Cardiac septum (tissue), 1 donor: ENCODE data around the gene FASTK. TPM values are rescaled to one million over a fixed set of nuclear protein-coding genes. Genes with fewer than 3 reads are reported as not detected.

Experiments used
- DNase-seq: peaks from one replicate; pipeline ENCODE4 v3.0.0-alpha.2; 2020; ENCODE audit warnings: low spot score
- intact Hi-C: fragments of 100-400 bp; cut with DNase I; formaldehyde crosslinking; loops from one replicate; pipeline ENCODE4 v1.14.0; 2022
- long read RNA-seq: library from polyadenylated mRNA; unstranded; transcript quantifications from one replicate; pipeline ENCODE4 v2.0.0, GENCODE V29; 2021
- total RNA-seq: library from RNA; stranded (reverse); fragmentation: NEBNext Ultra II Directional; extraction: Animal tissue kit (Norgen Biotek cat#: 25700); gene quantifications from one replicate; pipeline ENCODE4 v1.2.1, GENCODE V29; 2021
- donor health status: DM: no; HTN: no; CAD: no.

The FASTK gene
- 93.3 TPM for total RNA-seq
- long read RNA-seq, transcript FASTK-212 (10 exons, 1,764 nt), result minor isoform, 7 of 279 reads
- long read RNA-seq, transcript FASTK-201 (10 exons, 1,827 nt), result major isoform, 98 of 279 reads
- long read RNA-seq, partial matches to known transcripts, result 27 of 279 reads
- long read RNA-seq, other reads (novel, unspliced or antisense), result 137 of 279 reads

- peak; percentile 97 for DNase-seq
- intact Hi-C loops, result loop anchor here (1.0 kb wide), 2 partner anchors 21 to 52 kb away; partner anchors contain the start of genes ABCB8 and SLC4A2
These were observed at the start of gene FASTK for GRCh38 chr7:151080522-151081169. Gene FASTK (minus strand): TSS chr7:151080809. CDS start chr7:151080766, 43 bp downstream.

- intact Hi-C loops, result no loop called here
- DNase-seq, result no peak
These were observed 49.5 kb upstream of the FASTK start for GRCh38 chr7:151129960-151130591.

GRCh38 chr7:151129117-151129959 lies 48.7 kb upstream of the FASTK start:
- intact Hi-C loops, result no loop called here
- DNase-seq, result no peak

- no peak for DNase-seq
- intact Hi-C loops, result no loop called here
These were observed 48.1 kb upstream of the FASTK start for GRCh38 chr7:151128716-151129115.

GRCh38 chr7:151128144-151128543 lies 47.5 kb upstream of the FASTK start:
- no peak for DNase-seq
- intact Hi-C loops, result no loop called here

GRCh38 chr7:151126491-151127137 lies 46.0 kb upstream of the FASTK start:
- DNase-seq, result no peak
- intact Hi-C loops, result no loop called here

- DNase-seq, result no peak
- intact Hi-C loops, result loop anchor here (1.0 kb wide), 1 partner anchor 45 kb away; no protein-coding TSS in a partner anchor
These were observed 45.4 kb upstream of the FASTK start for GRCh38 chr7:151125846-151126481.

GRCh38 chr7:151125470-151125845 lies 44.8 kb upstream of the FASTK start:
- intact Hi-C loops, result loop anchor here (1.0 kb wide), 1 partner anchor 46 kb away; no protein-coding TSS in a partner anchor
- DNase-seq, result no peak

- intact Hi-C loops, result loop anchor here (1.0 kb wide), 1 partner anchor 46 kb away; no protein-coding TSS in a partner anchor
- no peak for DNase-seq
These were observed 44.3 kb upstream of the FASTK start for GRCh38 chr7:151124899-151125399.

GRCh38 chr7:151124481-151124880 lies 43.9 kb upstream of the FASTK start:
- no peak for DNase-seq
- intact Hi-C loops, result no loop called here

- DNase-seq, result peak; percentile 92
- intact Hi-C loops, result loop anchor here (2.0 kb wide), 1 partner anchor 179 kb away; no protein-coding TSS in a partner anchor
These were observed 43.3 kb upstream of the FASTK start for GRCh38 chr7:151123822-151124464.

GRCh38 chr7:151123158-151123821 lies 42.7 kb upstream of the FASTK start:
- intact Hi-C loops, result loop anchor here (2.0 kb wide), 1 partner anchor 180 kb away; no protein-coding TSS in a partner anchor
- DNase-seq, result no peak

GRCh38 chr7:151122796-151123157 lies 42.2 kb upstream of the FASTK start:
- no peak for DNase-seq
- intact Hi-C loops, result loop anchor here (2.0 kb wide), 1 partner anchor 180 kb away; no protein-coding TSS in a partner anchor

GRCh38 chr7:151122276-151122675 lies 41.7 kb upstream of the FASTK start:
- intact Hi-C loops, result loop anchor here (2.0 kb wide), 1 partner anchor 181 kb away; no protein-coding TSS in a partner anchor
- DNase-seq, result no peak

GRCh38 chr7:151121380-151122170 lies 41.0 kb upstream of the FASTK start:
- no peak for DNase-seq
- intact Hi-C loops, result loop anchor here (2.0 kb wide), 1 partner anchor 181 kb away; no protein-coding TSS in a partner anchor

- DNase-seq, result no peak
- intact Hi-C loops, result no loop called here
These were observed 40.3 kb upstream of the FASTK start for GRCh38 chr7:151120896-151121295.

GRCh38 chr7:151119902-151120301 lies 39.3 kb upstream of the FASTK start:
- no peak for DNase-seq
- intact Hi-C loops, result no loop called here
